HG02678 (cell line): ENCODE measurements around the gene IDH3G.

Source experiments
- ATAC-seq: cut with Tn5 transposase; IDR thresholded peaks from one replicate; pipeline ENCODE4 v1.9.1; 2021; ENCODE audit warnings: mild to moderate bottlenecking, moderate library complexity; ENCODE audit not compliant: unreplicated experiment

The IDH3G gene

GRCh38 chrX:153791104-153791852, 2.9 kb downstream of the IDH3G start:
- ATAC-seq, result no peak

- no peak for ATAC-seq
Measured at GRCh38 chrX:153789654-153790053, 4.5 kb downstream of the IDH3G start.

- ATAC-seq, result no peak
Measured at GRCh38 chrX:153786669-153787068, 7.5 kb downstream of the IDH3G start.

GRCh38 chrX:153784325-153784967, 9.7 kb downstream of the IDH3G start:
- ATAC-seq, result no peak

GRCh38 chrX:153783378-153784013, 10.7 kb downstream of the IDH3G start:
- no peak for ATAC-seq

- no peak for ATAC-seq
Measured at GRCh38 chrX:153782871-153783270, 11.3 kb downstream of the IDH3G start.

- ATAC-seq, result no peak
Measured at GRCh38 chrX:153782313-153782712, 11.9 kb downstream of the IDH3G start.

GRCh38 chrX:153781428-153782047, 12.6 kb downstream of the IDH3G start:
- no peak for ATAC-seq

- ATAC-seq, result no peak
Measured at GRCh38 chrX:153780678-153781427, 13.3 kb downstream of the IDH3G start, which contains the start of gene SRPK3. SRPK3 (plus strand) TSS chrX:153781041; CDS start chrX:153781087, 46 bp downstream.

GRCh38 chrX:153779891-153780677, 14.1 kb downstream of the IDH3G start:
- ATAC-seq, result no peak

GRCh38 chrX:153778684-153779101, 15.5 kb downstream of the IDH3G start:
- ATAC-seq, result no peak

GRCh38 chrX:153778181-153778580, 16.0 kb downstream of the IDH3G start:
- ATAC-seq, result no peak

- no peak for ATAC-seq
Measured at GRCh38 chrX:153777261-153778090, 16.7 kb downstream of the IDH3G start.

GRCh38 chrX:153776611-153777045, 17.5 kb downstream of the IDH3G start:
- ATAC-seq, result no peak

- ATAC-seq, result no peak
Measured at GRCh38 chrX:153776120-153776599, 18.0 kb downstream of the IDH3G start.

- no peak for ATAC-seq
Measured at GRCh38 chrX:153775293-153776119, 18.7 kb downstream of the IDH3G start.

- ATAC-seq, result no peak
Measured at GRCh38 chrX:153774576-153775292, 19.4 kb downstream of the IDH3G start.
